Measurements from ENCODE around the gene NCAM1.

NCAM1 gene

GRCh38 chr11:113077379-113077778 is 116.2 kb downstream of the NCAM1 start:
- Histone ChIP-seq H3K79me1 (replicated peaks; ENCODE audit: low read length, poor library complexity, severe bottlenecking) (no peaks in the 10 kb centered on the region), H3K18ac (ENCODE audit: low read depth in 1 of 2, low read length in 2 of 2) (no peak overlapping the region), H3K9me3 (ENCODE audit: control insufficient read depth, low read length) (no peaks in the 10 kb centered on the region), H2BK12ac (ENCODE audit: low read length in 2 of 2) (no peak overlapping the region), H2BK15ac (ENCODE audit: low read depth, poor library complexity, severe bottlenecking) (no peak overlapping the region), H3K27ac (ENCODE audit: low read length, poor library complexity, severe bottlenecking) (no peak overlapping the region), H4K8ac (ENCODE audit: low read length) (no peak overlapping the region), H2BK5ac (ENCODE audit: low read depth, low read length, poor library complexity, severe bottlenecking) (no peak overlapping the region), H3K4me2 (ENCODE audit: low read length, poor library complexity, severe bottlenecking) (no peak overlapping the region), H3K23ac (ENCODE audit: low read length in 2 of 2) (no peak overlapping the region), H2AFZ (ENCODE audit: low read depth, low read length) (no peak overlapping the region), H3K36me3 (ENCODE audit: control insufficient read depth in 1 of 2, insufficient read depth in 2 of 2, low read depth in 1 of 2, low read length in 2 of 2) (no peaks in the 10 kb centered on the region), H3K4me1 (ENCODE audit: control insufficient read depth, insufficient read depth, low read depth, low read length) (no peaks in the 10 kb centered on the region), H2BK120ac (ENCODE audit: low read depth, low read length) (no peak overlapping the region), H3K4ac (ENCODE audit: low read depth in 1 of 2, low read length in 2 of 2) (no peak overlapping the region), H3K27me3 (ENCODE audit: control insufficient read depth in 1 of 2, insufficient read depth in 1 of 2, low read length in 2 of 2) (no peaks in the 10 kb centered on the region), H3K14ac (ENCODE audit: low read length in 2 of 2) (no peak overlapping the region), H3K4me3 (ENCODE audit: insufficient read depth in 1 of 2, low read depth in 1 of 2, low read length in 2 of 2) (no peak overlapping the region), H3K9ac (ENCODE audit: low read length) (no peak overlapping the region), H2AK5ac (ENCODE audit: low read length, severe bottlenecking) (no peak overlapping the region), H4K91ac (ENCODE audit: low read length) (no peak overlapping the region)
- 100% methylated on average over 6 of the region's 6 CpGs for WGBS
- DNase-seq, result no peak

GRCh38 chr11:113082341-113082955 is 121.2 kb downstream of the NCAM1 start:
- WGBS, result 92% methylated on average over 7 of the region's 12 CpGs
- H2AFZ ChIP-seq (ENCODE audit: low read depth, low read length), result no peak overlapping the region
- H3K79me1 ChIP-seq (replicated peaks; ENCODE audit: low read length, poor library complexity, severe bottlenecking), result no peaks in the 10 kb centered on the region
- no peak overlapping the region for H4K8ac ChIP-seq (ENCODE audit: low read length)
- no peak for DNase-seq
- no peak overlapping the region for H3K9ac ChIP-seq (ENCODE audit: low read length)
- no peak overlapping the region for H3K18ac ChIP-seq (ENCODE audit: low read depth in 1 of 2, low read length in 2 of 2)
- H3K4me1 ChIP-seq (ENCODE audit: control insufficient read depth, insufficient read depth, low read depth, low read length), result no peaks in the 10 kb centered on the region
- no peak overlapping the region for H3K4me3 ChIP-seq (ENCODE audit: insufficient read depth in 1 of 2, low read depth in 1 of 2, low read length in 2 of 2)
- no peak overlapping the region for H3K4ac ChIP-seq (ENCODE audit: low read depth in 1 of 2, low read length in 2 of 2)
- H4K91ac ChIP-seq (ENCODE audit: low read length), result no peak overlapping the region
- no peaks in the 10 kb centered on the region for H3K36me3 ChIP-seq (ENCODE audit: control insufficient read depth in 1 of 2, insufficient read depth in 2 of 2, low read depth in 1 of 2, low read length in 2 of 2)
- H3K14ac ChIP-seq (ENCODE audit: low read length in 2 of 2), result no peak overlapping the region
- no peak overlapping the region for H2BK120ac ChIP-seq (ENCODE audit: low read depth, low read length)
- no peak overlapping the region for H3K4me2 ChIP-seq (ENCODE audit: low read length, poor library complexity, severe bottlenecking)
- H2BK5ac ChIP-seq (ENCODE audit: low read depth, low read length, poor library complexity, severe bottlenecking), result no peak overlapping the region
- H3K27me3 ChIP-seq (ENCODE audit: control insufficient read depth in 1 of 2, insufficient read depth in 1 of 2, low read length in 2 of 2), result peaks cover 0 to 2% of the 10 kb centered on the region in 2 experiments
- H3K23ac ChIP-seq (ENCODE audit: low read length in 2 of 2), result no peak overlapping the region
- H3K27ac ChIP-seq (ENCODE audit: low read length, poor library complexity, severe bottlenecking), result no peak overlapping the region
- no peak overlapping the region for H2BK15ac ChIP-seq (ENCODE audit: low read depth, poor library complexity, severe bottlenecking)
- no peaks in the 10 kb centered on the region for H3K9me3 ChIP-seq (ENCODE audit: control insufficient read depth, low read length)
- no peak overlapping the region for H2BK12ac ChIP-seq (ENCODE audit: low read length in 2 of 2)
- no peak overlapping the region for H2AK5ac ChIP-seq (ENCODE audit: low read length, severe bottlenecking)

- Histone ChIP-seq H3K79me1 (replicated peaks; ENCODE audit: low read length, poor library complexity, severe bottlenecking) (no peaks in the 10 kb centered on the region), H2BK5ac (ENCODE audit: low read depth, low read length, poor library complexity, severe bottlenecking) (no peak overlapping the region), H4K8ac (ENCODE audit: low read length) (no peak overlapping the region), H2AK5ac (ENCODE audit: low read length, severe bottlenecking) (no peak overlapping the region), H3K9me3 (ENCODE audit: control insufficient read depth, low read length) (no peaks in the 10 kb centered on the region), H3K14ac (ENCODE audit: low read length in 2 of 2) (no peak overlapping the region), H3K4me1 (ENCODE audit: control insufficient read depth, insufficient read depth, low read depth, low read length) (no peaks in the 10 kb centered on the region), H3K27ac (ENCODE audit: low read length, poor library complexity, severe bottlenecking) (no peak overlapping the region), H3K4ac (ENCODE audit: low read depth in 1 of 2, low read length in 2 of 2) (no peak overlapping the region), H3K4me3 (ENCODE audit: insufficient read depth in 1 of 2, low read depth in 1 of 2, low read length in 2 of 2) (no peak overlapping the region), H3K18ac (ENCODE audit: low read depth in 1 of 2, low read length in 2 of 2) (no peak overlapping the region), H3K9ac (ENCODE audit: low read length) (no peak overlapping the region), H3K36me3 (ENCODE audit: control insufficient read depth in 1 of 2, insufficient read depth in 2 of 2, low read depth in 1 of 2, low read length in 2 of 2) (no peaks in the 10 kb centered on the region), H2BK12ac (ENCODE audit: low read length in 2 of 2) (no peak overlapping the region), H3K23ac (ENCODE audit: low read length in 2 of 2) (no peak overlapping the region), H2BK15ac (ENCODE audit: low read depth, poor library complexity, severe bottlenecking) (no peak overlapping the region), H2BK120ac (ENCODE audit: low read depth, low read length) (no peak overlapping the region), H2AFZ (ENCODE audit: low read depth, low read length) (no peak overlapping the region), H3K27me3 (ENCODE audit: control insufficient read depth in 1 of 2, insufficient read depth in 1 of 2, low read length in 2 of 2) (peaks cover 0 to 2% of the 10 kb centered on the region in 2 experiments), H4K91ac (ENCODE audit: low read length) (no peak overlapping the region), H3K4me2 (ENCODE audit: low read length, poor library complexity, severe bottlenecking) (no peak overlapping the region)
- DNase-seq, result no peak
- 80% methylated on average over 3 of the region's 3 CpGs for WGBS
Observed at GRCh38 chr11:113083571-113083970, 122.4 kb downstream of the NCAM1 start.

GRCh38 chr11:113084297-113084696 is 123.1 kb downstream of the NCAM1 start:
- H2BK120ac ChIP-seq (ENCODE audit: low read depth, low read length), result no peak overlapping the region

More at GRCh38 chr11:113084297-113084696, 123.1 kb downstream of the NCAM1 start:
- H3K9me3 ChIP-seq (ENCODE audit: control insufficient read depth, low read length), result no peaks in the 10 kb centered on the region
- no peak overlapping the region for H3K9ac ChIP-seq (ENCODE audit: low read length)
- H3K23ac ChIP-seq (ENCODE audit: low read length in 2 of 2), result no peak overlapping the region
- H3K18ac ChIP-seq (ENCODE audit: low read depth in 1 of 2, low read length in 2 of 2), result no peak overlapping the region
- peaks cover 0 to 2% of the 10 kb centered on the region in 2 experiments for H3K27me3 ChIP-seq (ENCODE audit: control insufficient read depth in 1 of 2, insufficient read depth in 1 of 2, low read length in 2 of 2)
- no peak overlapping the region for H3K27ac ChIP-seq (ENCODE audit: low read length, poor library complexity, severe bottlenecking)
- H3K4me1 ChIP-seq (ENCODE audit: control insufficient read depth, insufficient read depth, low read depth, low read length), result no peaks in the 10 kb centered on the region
- no peak overlapping the region for H3K4ac ChIP-seq (ENCODE audit: low read depth in 1 of 2, low read length in 2 of 2)
- H2BK15ac ChIP-seq (ENCODE audit: low read depth, poor library complexity, severe bottlenecking), result no peak overlapping the region
- no peak overlapping the region for H4K8ac ChIP-seq (ENCODE audit: low read length)
- no peaks in the 10 kb centered on the region for H3K36me3 ChIP-seq (ENCODE audit: control insufficient read depth in 1 of 2, insufficient read depth in 2 of 2, low read depth in 1 of 2, low read length in 2 of 2)
- no peak overlapping the region for H3K4me3 ChIP-seq (ENCODE audit: insufficient read depth in 1 of 2, low read depth in 1 of 2, low read length in 2 of 2)
- H3K79me1 ChIP-seq (replicated peaks; ENCODE audit: low read length, poor library complexity, severe bottlenecking), result no peaks in the 10 kb centered on the region
- no peak overlapping the region for H3K4me2 ChIP-seq (ENCODE audit: low read length, poor library complexity, severe bottlenecking)
- H2BK12ac ChIP-seq (ENCODE audit: low read length in 2 of 2), result no peak overlapping the region
- H3K14ac ChIP-seq (ENCODE audit: low read length in 2 of 2), result no peak overlapping the region
- no peak overlapping the region for H2BK5ac ChIP-seq (ENCODE audit: low read depth, low read length, poor library complexity, severe bottlenecking)
- H2AK5ac ChIP-seq (ENCODE audit: low read length, severe bottlenecking), result no peak overlapping the region
- no peak overlapping the region for H4K91ac ChIP-seq (ENCODE audit: low read length)
- WGBS, result 92% methylated on average over 3 of the region's 4 CpGs
- no peak overlapping the region for H2AFZ ChIP-seq (ENCODE audit: low read depth, low read length)
- no peak for DNase-seq

Measured in mesenchymal stem cell (in vitro differentiated cells and primary cell).